ENCODE data around the gene TBL1X. TPM values are rescaled to one million over a fixed set of nuclear protein-coding genes. Genes with fewer than 3 reads are reported as not detected.

Gene TBL1X
- total and polyA plus RNA-seq, 2 donors (not counting 3 experiments of a cell fraction or from before 2014, with no cell fraction given): 8.7 to 25.3 TPM

DNA sequence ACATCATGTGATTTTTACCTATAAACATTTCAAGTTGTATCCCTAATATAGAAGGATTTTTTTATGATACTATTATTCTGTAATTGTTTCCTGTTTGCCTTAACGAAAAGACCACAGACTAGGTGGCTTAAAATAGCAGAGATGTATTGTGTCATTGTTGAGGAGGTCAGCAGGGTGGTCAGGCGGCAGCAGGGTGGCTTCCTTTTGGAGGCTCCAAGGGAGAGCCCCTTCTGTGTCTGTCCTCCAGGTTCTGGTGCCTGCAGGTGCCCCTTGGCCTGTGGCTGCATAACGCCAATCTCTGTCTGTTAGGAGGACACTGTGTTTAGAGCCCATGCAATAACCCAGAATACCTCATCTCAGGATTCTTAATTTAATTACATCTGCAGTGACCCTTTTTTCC lies 118.1 kb downstream of the TBL1X start:
- Histone ChIP-seq H3K27ac (ENCODE audit: insufficient read depth, low read depth, low read length) (no peak overlapping the region), H3K4me3 (replicated peaks in 1 of 3; ENCODE audit: insufficient read depth in 1 of 3, low read depth in 1 of 3, low read length in 3 of 3) (no peak overlapping the region), H4K20me1 (replicated peaks; ENCODE audit: control insufficient read depth, extremely low read depth, insufficient read depth, low read length) (no peaks in the 10 kb centered on the region), H3K79me2 (ENCODE audit: control insufficient read depth, insufficient read depth, low read length) (no peaks in the 10 kb centered on the region), H3K4me1 (ENCODE audit: control insufficient read depth, extremely low read depth, insufficient read depth, low read length) (peaks cover 6% of the 10 kb centered on the region), H3K36me3 (ENCODE audit: control insufficient read depth in 2 of 2, extremely low read depth in 1 of 2, insufficient read depth in 2 of 2, low read length in 2 of 2) (no peaks in the 10 kb centered on the region), H3K27me3 (ENCODE audit: control insufficient read depth in 2 of 2, insufficient read depth in 2 of 2, low read length in 2 of 2) (no peaks in the 10 kb centered on the region), H3K4me2 (ENCODE audit: insufficient read depth, low read length) (no peak overlapping the region), H2AFZ (ENCODE audit: low read depth, low read length) (no peak overlapping the region), H3K9me1 (replicated peaks; ENCODE audit: control insufficient read depth, extremely low read depth, insufficient read depth, low read length) (no peaks in the 10 kb centered on the region), H3K9me3 (replicated peaks; ENCODE audit: control insufficient read depth, insufficient read depth, low read length) (no peaks in the 10 kb centered on the region), H3K9ac (replicated peaks; ENCODE audit: extremely low read depth, insufficient read depth, low read length) (no peak overlapping the region)
- intact Hi-C loops (cut with micrococcal nuclease) (no loop called here), dilution Hi-C loops (cut with MboI; ENCODE audit: extremely low pct_ligation_motif_present, low sequenced_read_pairs) (no loop called here)
- no peak for TF ChIP-seq EZH2 (IDR thresholded peaks at IDR 0.05; ENCODE audit: borderline replicate concordance, low read depth, low read length, severe bottlenecking)
- TF ChIP-seq POLR2AphosphoS5 (IDR thresholded peaks at IDR 0.05; ENCODE audit: insufficient read depth, low read depth, low read length): no peak
- TF ChIP-seq FOS (IDR thresholded peaks at IDR 0.05; ENCODE audit: borderline replicate concordance, insufficient read depth, low read length): no peak
- no peak for TF ChIP-seq GATA2 (IDR thresholded peaks at IDR 0.05; ENCODE audit: insufficient read depth, insufficient read length, low read depth, low read length)
- TF ChIP-seq, protein P1, sequence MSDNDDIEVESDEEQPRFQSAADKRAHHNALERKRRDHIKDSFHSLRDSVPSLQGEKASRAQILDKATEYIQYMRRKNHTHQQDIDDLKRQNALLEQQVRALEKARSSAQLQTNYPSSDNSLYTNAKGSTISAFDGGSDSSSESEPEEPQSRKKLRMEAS (IDR thresholded peaks at IDR 0.05; ENCODE audit: insufficient read depth, insufficient read length): no peak
- TF ChIP-seq POLR2A (IDR thresholded peaks at IDR 0.05; ENCODE audit: low read depth, low read length): no peak
- TF ChIP-seq MYC (IDR thresholded peaks at IDR 0.05; ENCODE audit: low read depth, low read length): no peak
- TF ChIP-seq, protein P2, sequence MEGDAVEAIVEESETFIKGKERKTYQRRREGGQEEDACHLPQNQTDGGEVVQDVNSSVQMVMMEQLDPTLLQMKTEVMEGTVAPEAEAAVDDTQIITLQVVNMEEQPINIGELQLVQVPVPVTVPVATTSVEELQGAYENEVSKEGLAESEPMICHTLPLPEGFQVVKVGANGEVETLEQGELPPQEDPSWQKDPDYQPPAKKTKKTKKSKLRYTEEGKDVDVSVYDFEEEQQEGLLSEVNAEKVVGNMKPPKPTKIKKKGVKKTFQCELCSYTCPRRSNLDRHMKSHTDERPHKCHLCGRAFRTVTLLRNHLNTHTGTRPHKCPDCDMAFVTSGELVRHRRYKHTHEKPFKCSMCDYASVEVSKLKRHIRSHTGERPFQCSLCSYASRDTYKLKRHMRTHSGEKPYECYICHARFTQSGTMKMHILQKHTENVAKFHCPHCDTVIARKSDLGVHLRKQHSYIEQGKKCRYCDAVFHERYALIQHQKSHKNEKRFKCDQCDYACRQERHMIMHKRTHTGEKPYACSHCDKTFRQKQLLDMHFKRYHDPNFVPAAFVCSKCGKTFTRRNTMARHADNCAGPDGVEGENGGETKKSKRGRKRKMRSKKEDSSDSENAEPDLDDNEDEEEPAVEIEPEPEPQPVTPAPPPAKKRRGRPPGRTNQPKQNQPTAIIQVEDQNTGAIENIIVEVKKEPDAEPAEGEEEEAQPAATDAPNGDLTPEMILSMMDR (IDR thresholded peaks at IDR 0.05; ENCODE audit: extremely low read depth in 1 of 2, insufficient read depth in 1 of 2, low read depth in 1 of 2, low read length in 2 of 2): no peak
- no peak for TF ChIP-seq JUN (IDR thresholded peaks at IDR 0.05; ENCODE audit: borderline replicate concordance, insufficient read depth, insufficient read length, low read depth)
- peak; percentile 8 for FAIRE-seq
- CTCF ChIA-PET: no interaction called here
- peak; percentile 4 for DNase-seq (ENCODE audit: low read depth, low spot score)
- POLR2A ChIA-PET: no interaction called here
- BruUV-seq (replicated peaks): no TSS peak

All from endothelial cell of umbilical vein (primary cell).